Mammary epithelial cell (primary cell): ENCODE measurements around the gene LTBP4.

Experiments
- CTCF ChIP-seq, 2 donors: IDR thresholded peaks in 1 of 2; conservative IDR thresholded peaks in 1 of 2; 2 replicates each; pipeline ENCODE4 v1.5.1; 2011 to 2012; ENCODE audit warnings: inconsistent platforms in 2 of 2, low read length in 2 of 2, mild to moderate bottlenecking in 2 of 2, control low read depth in 1 of 2, low read depth in 1 of 2; ENCODE audit not compliant: insufficient read depth in 1 of 2; ENCODE audit errors: extremely low read depth in 1 of 2
- EZH2 ChIP-seq: IDR thresholded peaks from 2 replicates; pipeline ENCODE4 v1.6.1; 2012; ENCODE audit warnings: low read length, inconsistent platforms, borderline replicate concordance

- TF ChIP-seq CTCF (conservative IDR thresholded peaks at IDR 0.05 in 1 of 2, IDR thresholded peaks at IDR 0.05 in 1 of 2; ENCODE audit: extremely low read depth in 1 of 2, insufficient read depth in 1 of 2, low read depth in 1 of 2, low read length in 2 of 2): no peak
- no peak for TF ChIP-seq EZH2
Measured at GRCh38 chr19:40585982-40586422, 15.2 kb upstream of the LTBP4 start.
